Neural cell (in vitro differentiated cells): ENCODE measurements around the gene C4orf51. TPM values are rescaled to one million over a fixed set of nuclear protein-coding genes. Genes with fewer than 3 reads are reported as not detected.

Experiments used
- H2AFZ ChIP-seq: fragments of 200-600, 300-800 bp; sonication (generic), shearing (Covaris generic); 2 replicates; pipeline ENCODE4 v1.6.0; 2014; ENCODE audit warnings: low read depth, mild to moderate bottlenecking, antibody characterized with exemption, low read length, moderate library complexity
- H3F3A ChIP-seq: fragments of 200-600 bp; shearing (Covaris generic); 2 replicates; pipeline ENCODE4 v1.6.1; 2016; ENCODE audit warnings: mild to moderate bottlenecking, moderate library complexity, mixed read lengths, antibody characterized with exemption, low read length; ENCODE audit not compliant: insufficient read depth, poor library complexity, severe bottlenecking
- H3K27ac ChIP-seq: fragments of 200-600, 300-800 bp; sonication (generic), shearing (Covaris generic); 2 replicates; pipeline ENCODE4 v1.5.1; 2014; ENCODE audit warnings: mild to moderate bottlenecking, low read length, moderate library complexity
- H3K27me3 ChIP-seq: fragments of 300-800, 200-600 bp; sonication (generic), shearing (Covaris generic); 2 replicates; pipeline ENCODE4 v1.6.0; 2014; ENCODE audit warnings: mild to moderate bottlenecking, low read depth, low read length, moderate library complexity; ENCODE audit not compliant: insufficient read depth
- H3K36me3 ChIP-seq: fragments of 300-800, 200-600 bp; sonication (generic), shearing (Covaris generic); 2 replicates; pipeline ENCODE4 v1.5.1; 2014; ENCODE audit warnings: mild to moderate bottlenecking, antibody characterized with exemption, low read length, moderate library complexity; ENCODE audit not compliant: insufficient read depth
- H3K4me2 ChIP-seq: fragments of 300-800, 200-600 bp; sonication (generic), shearing (Covaris generic); 2 replicates; pipeline ENCODE4 v1.6.0; 2014; ENCODE audit warnings: mild to moderate bottlenecking, low read length
- H3K4me3 ChIP-seq: fragments of 300-800, 200-600 bp; sonication (generic), shearing (Covaris generic); 2 replicates; pipeline ENCODE4 v1.5.1; 2014; ENCODE audit warnings: mild to moderate bottlenecking, low read length, moderate library complexity
- H3K79me2 ChIP-seq: fragments of 200-600 bp; shearing (Covaris generic); replicated peaks from 2 replicates; pipeline ENCODE4 v1.6.0; 2014; ENCODE audit warnings: mild to moderate bottlenecking, low read length, moderate library complexity; ENCODE audit not compliant: insufficient read depth
- H3K9ac ChIP-seq: fragments of 300-800, 200-600 bp; sonication (generic), shearing (Covaris generic); 2 replicates; pipeline ENCODE4 v1.6.1; 2016; ENCODE audit warnings: mild to moderate bottlenecking, low read length, mixed read lengths
- H3K9me2 ChIP-seq: fragments of 200-600 bp; shearing (Covaris generic); 2 replicates; pipeline ENCODE4 v1.6.1; 2016; ENCODE audit warnings: mild to moderate bottlenecking, low read length, mixed read lengths; ENCODE audit not compliant: insufficient read depth
- H3K9me3 ChIP-seq: fragments of 200-600, 300-800 bp; sonication (generic), shearing (Covaris generic); 2 replicates; pipeline ENCODE4 v1.6.1; 2016; ENCODE audit warnings: mild to moderate bottlenecking, mixed run types, low read length, moderate library complexity, mixed read lengths
- H4K20me1 ChIP-seq: fragments of 200-600 bp; shearing (Covaris generic); 2 replicates; pipeline ENCODE4 v1.6.1; 2016; ENCODE audit warnings: mild to moderate bottlenecking, mixed run types; ENCODE audit not compliant: insufficient read depth
- CTCF ChIP-seq: fragments of 450-650 bp; IDR thresholded peaks from 2 replicates; pipeline ENCODE4 v1.5.1; 2014; ENCODE audit warnings: antibody characterized with exemption, mild to moderate bottlenecking, moderate library complexity; ENCODE audit not compliant: poor library complexity, severe bottlenecking
- EP300 ChIP-seq: fragments of 450-650 bp; conservative IDR thresholded peaks from 2 replicates; pipeline ENCODE4 v1.6.1; 2014; ENCODE audit warnings: antibody characterized with exemption, mild to moderate bottlenecking, moderate library complexity; ENCODE audit not compliant: poor library complexity, severe bottlenecking
- EZH2 ChIP-seq: fragments of 200-600, 300-800 bp; shearing (Covaris generic), sonication (generic); IDR thresholded peaks from 2 replicates; pipeline ENCODE4 v1.6.1; 2014; ENCODE audit warnings: antibody characterized with exemption, low read length, borderline replicate concordance, mild to moderate bottlenecking; ENCODE audit not compliant: insufficient read depth, poor library complexity, severe bottlenecking
- MXI1 ChIP-seq: fragments of 450-650 bp; conservative IDR thresholded peaks from 2 replicates; pipeline ENCODE4 v1.6.1; 2014; ENCODE audit warnings: antibody characterized with exemption, mild to moderate bottlenecking; ENCODE audit not compliant: poor library complexity, severe bottlenecking
- POLR2AphosphoS5 ChIP-seq: IDR thresholded peaks from 2 replicates; pipeline ENCODE4 v1.6.1; 2012
- RAD21 ChIP-seq: fragments of 450-650 bp; conservative IDR thresholded peaks from 2 replicates; pipeline ENCODE4 v1.6.1; 2014; ENCODE audit warnings: antibody characterized with exemption, mild to moderate bottlenecking, moderate library complexity
- REST ChIP-seq: IDR thresholded peaks from 2 replicates; pipeline ENCODE4 v1.6.1; 2012; ENCODE audit warnings: borderline replicate concordance
- SMC3 ChIP-seq: fragments of 450-650 bp; conservative IDR thresholded peaks from 2 replicates; pipeline ENCODE4 v1.6.1; 2014; ENCODE audit warnings: antibody characterized with exemption, mild to moderate bottlenecking, moderate library complexity; ENCODE audit not compliant: poor library complexity
- TAF1 ChIP-seq: IDR thresholded peaks from 2 replicates; pipeline ENCODE4 v1.6.1; 2012; ENCODE audit warnings: low read depth
- polyA plus RNA-seq: library from polyadenylated mRNA; depleted of rRNA; stranded (reverse); fragments of >200 nt; gene quantifications from 2 replicates; pipeline ENCODE4 v1.2.3, GENCODE V29; 2014

C4orf51 gene
- polyA plus RNA-seq, 1 donor from 2014 or later, result not detected

- Histone ChIP-seq H3K4me2 (no peak overlapping the region), H3K79me2 (no peaks in the 10 kb centered on the region), H4K20me1 (no peaks in the 10 kb centered on the region), H3K9me2 (no peaks in the 10 kb centered on the region), H3K4me3 (no peak overlapping the region), H3K36me3 (no peaks in the 10 kb centered on the region), H3K27me3 (no peaks in the 10 kb centered on the region), H3K9ac (no peak overlapping the region), H3F3A (no peaks in the 10 kb centered on the region), H3K9me3 (no peaks in the 10 kb centered on the region), H3K27ac (no peak overlapping the region), H2AFZ (no peak overlapping the region)
- no peak for TF ChIP-seq SMC3
- TF ChIP-seq RAD21, result no peak
- no peak for TF ChIP-seq MXI1
- no peak for TF ChIP-seq POLR2AphosphoS5
- no peak for TF ChIP-seq EZH2
- no peak for TF ChIP-seq REST
- TF ChIP-seq CTCF, result no peak
- TF ChIP-seq EP300, result no peak
- no peak for TF ChIP-seq TAF1
Observed at GRCh38 chr4:145697332-145697731, 17.4 kb downstream of the C4orf51 start.

- Histone ChIP-seq H3K4me2 (no peak overlapping the region), H3K9me2 (no peaks in the 10 kb centered on the region), H3K27ac (no peak overlapping the region), H3K79me2 (no peaks in the 10 kb centered on the region), H3K36me3 (no peaks in the 10 kb centered on the region), H4K20me1 (no peaks in the 10 kb centered on the region), H3K27me3 (no peaks in the 10 kb centered on the region), H2AFZ (no peak overlapping the region), H3K4me3 (no peak overlapping the region), H3K9ac (no peak overlapping the region), H3K9me3 (no peaks in the 10 kb centered on the region), H3F3A (no peaks in the 10 kb centered on the region)
- no peak for TF ChIP-seq REST
- TF ChIP-seq MXI1, result no peak
- no peak for TF ChIP-seq EP300
- no peak for TF ChIP-seq EZH2
- no peak for TF ChIP-seq POLR2AphosphoS5
- TF ChIP-seq CTCF, result no peak
- TF ChIP-seq TAF1, result no peak
- TF ChIP-seq SMC3, result no peak
- no peak for TF ChIP-seq RAD21
Observed at GRCh38 chr4:145698507-145698906, 18.6 kb downstream of the C4orf51 start.
